ENCODE results near the gene CHST2.

Gene CHST2

DNA sequence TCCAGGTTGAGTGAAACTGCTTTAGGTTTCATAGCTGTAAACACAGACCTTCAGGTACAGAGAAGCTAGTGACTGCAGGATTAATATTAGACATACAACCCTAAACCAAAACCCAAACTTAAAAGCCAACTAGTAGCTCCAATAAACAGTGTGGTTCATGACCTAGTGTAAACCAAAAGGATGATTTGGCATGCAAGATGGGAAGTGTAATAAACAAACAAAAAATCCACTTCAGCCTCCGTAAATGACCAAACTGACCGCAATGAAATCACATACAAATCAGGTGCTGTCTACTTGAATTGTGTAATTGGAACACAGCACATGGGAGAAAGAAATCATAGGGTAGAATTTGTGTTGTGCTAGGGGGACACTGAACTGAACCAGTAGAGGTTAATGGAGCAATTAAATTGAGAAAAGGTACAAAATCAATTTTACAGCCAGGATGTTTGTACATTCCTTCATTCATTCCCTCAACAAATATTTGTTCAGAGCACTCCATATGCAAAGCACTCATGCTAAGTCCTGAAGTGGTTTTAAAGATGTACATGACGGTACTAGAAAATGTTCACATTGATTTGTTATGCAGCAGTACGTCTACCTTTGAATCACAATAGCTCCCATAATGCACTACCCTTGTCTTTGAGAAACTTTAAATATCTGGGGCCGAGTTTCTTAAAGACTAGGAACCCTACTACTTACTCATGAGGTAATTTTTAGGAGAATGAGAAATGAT is 21.4 kb upstream of the CHST2 start:
- ATAC-seq (no peak), DNase-seq (no peak)

GRCh38 chr3:143099210-143099609 is 20.4 kb upstream of the CHST2 start:
- DNase-seq (no peak), ATAC-seq (no peak)

DNA sequence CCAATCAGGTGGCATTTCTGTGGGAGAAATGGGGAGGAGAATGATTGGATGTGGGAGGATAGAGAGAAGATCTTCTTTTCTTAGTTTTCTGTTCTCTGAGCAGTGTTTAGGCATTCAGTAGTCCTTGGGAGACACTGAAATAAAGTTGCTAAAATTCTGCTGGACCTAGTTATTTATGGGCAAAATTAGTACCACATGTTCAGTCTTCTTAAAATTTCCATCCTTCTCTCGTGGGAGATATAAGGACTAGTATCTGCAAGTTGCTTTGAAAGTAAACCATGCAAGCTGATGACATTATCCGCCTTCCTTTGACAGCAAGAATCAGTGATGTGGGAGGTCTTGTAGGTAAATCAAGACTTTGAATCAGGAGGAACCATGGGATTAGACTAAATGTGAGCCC is 19.9 kb upstream of the CHST2 start:
- ATAC-seq (no peak), DNase-seq (no peak)

DNA sequence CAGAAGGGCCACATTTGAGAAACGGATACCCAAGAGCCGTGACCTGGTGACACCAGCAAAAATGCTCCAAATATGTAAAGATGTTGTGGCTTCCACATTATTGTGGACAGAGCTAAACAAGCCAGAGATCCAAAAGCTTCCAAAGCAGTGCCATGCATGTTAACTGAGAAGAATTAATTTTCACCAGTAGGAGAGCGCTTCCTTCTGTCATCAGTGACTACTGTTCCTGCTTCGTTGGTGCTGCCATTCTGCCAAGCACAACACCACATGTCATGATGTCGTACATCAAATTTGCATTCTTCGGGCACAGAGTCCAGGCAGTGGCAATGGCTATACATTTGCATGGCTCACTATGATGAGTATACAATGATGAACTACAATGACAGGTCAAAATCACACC is 19.1 kb upstream of the CHST2 start:
- DNase-seq = no peak
- no peak for ATAC-seq

GRCh38 chr3:143101792-143102381 is 17.7 kb upstream of the CHST2 start:
- ATAC-seq = no peak
- DNase-seq = no peak

DNA sequence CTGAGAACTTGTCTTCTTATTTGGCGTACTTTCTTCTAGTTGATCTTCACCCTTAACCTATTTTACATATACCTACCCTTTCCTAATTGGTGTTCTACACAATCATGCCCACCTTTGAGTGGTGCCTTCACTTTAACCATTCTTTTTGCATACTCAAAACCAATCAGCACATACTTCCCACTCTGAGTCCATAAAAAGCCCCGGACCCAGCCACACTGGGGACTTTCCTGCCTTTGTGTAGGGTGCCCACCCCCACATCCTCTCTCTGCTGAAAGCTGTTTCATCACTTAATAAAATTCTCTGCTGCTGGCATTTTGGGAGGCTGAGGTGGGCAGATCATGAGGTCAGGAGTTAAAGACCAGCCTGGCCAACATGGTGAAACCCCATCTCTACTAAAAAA is 15.9 kb upstream of the CHST2 start:
- peak; percentile 43 for ATAC-seq
- DNase-seq = no peak

DNA sequence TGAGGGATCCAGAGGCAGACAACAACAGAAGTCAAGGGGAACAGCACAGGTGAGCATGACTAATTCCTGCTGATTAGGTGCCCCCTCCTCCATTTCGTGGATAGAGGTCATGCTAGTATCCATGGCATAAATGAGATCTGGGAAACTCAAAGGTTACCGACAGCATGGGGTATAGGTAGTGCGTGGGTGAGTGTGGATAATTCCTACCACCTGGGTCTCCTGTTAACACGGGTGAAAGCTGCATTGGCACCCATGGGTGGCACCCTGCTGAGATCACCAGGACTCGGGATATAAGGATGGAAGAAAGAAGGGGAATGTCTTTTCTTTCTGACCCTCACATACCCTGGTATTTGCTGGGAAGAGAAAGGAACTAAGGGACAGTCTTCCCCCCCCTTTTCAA is 14.4 kb upstream of the CHST2 start:
- no peak for ATAC-seq
- no peak for DNase-seq

DNA sequence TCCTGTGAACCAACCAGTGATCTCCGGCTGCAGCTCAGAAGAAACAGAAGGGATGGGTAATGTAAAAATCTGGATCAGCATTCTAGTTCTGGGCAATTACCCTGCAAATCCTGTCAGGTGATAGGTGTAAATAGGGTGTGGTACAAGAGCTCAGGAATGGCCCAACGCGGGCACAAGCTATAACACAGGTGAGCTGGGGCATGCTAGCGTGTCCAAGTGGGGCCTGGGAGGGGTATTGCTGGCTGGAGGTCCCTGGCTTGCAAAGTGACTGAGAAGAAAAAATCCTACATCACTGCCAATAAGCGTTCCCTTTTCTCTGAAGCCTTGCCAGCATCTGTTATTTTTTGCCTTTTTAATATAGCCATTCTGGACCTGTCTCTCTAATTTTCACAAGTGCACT is 9.7 kb upstream of the CHST2 start:
- ATAC-seq = no peak
- DNase-seq = no peak

- ATAC-seq = no peak
- DNase-seq = no peak
Observed at GRCh38 chr3:143110371-143110770, 9.2 kb upstream of the CHST2 start.

DNA sequence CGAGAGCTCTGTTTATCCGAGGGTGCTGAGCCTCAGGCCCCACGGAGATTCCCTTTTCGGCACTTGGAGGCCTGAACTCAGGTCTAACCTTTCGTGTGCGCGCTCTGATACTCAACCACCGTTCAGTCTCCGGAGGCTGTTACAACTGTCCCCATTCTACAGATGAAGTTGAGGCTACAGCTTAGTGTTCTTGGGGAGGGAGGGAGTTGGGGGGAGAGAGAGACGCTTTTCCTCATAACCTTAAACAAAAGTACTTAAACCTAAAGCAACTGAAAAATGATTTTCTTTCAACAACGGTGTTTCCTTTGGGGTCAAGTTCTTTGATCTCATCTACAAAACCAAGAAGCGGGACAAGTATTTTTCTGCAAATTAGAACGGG is 952 bp upstream of the CHST2 start:
- DNase-seq (no peak), ATAC-seq (no peak)

DNA sequence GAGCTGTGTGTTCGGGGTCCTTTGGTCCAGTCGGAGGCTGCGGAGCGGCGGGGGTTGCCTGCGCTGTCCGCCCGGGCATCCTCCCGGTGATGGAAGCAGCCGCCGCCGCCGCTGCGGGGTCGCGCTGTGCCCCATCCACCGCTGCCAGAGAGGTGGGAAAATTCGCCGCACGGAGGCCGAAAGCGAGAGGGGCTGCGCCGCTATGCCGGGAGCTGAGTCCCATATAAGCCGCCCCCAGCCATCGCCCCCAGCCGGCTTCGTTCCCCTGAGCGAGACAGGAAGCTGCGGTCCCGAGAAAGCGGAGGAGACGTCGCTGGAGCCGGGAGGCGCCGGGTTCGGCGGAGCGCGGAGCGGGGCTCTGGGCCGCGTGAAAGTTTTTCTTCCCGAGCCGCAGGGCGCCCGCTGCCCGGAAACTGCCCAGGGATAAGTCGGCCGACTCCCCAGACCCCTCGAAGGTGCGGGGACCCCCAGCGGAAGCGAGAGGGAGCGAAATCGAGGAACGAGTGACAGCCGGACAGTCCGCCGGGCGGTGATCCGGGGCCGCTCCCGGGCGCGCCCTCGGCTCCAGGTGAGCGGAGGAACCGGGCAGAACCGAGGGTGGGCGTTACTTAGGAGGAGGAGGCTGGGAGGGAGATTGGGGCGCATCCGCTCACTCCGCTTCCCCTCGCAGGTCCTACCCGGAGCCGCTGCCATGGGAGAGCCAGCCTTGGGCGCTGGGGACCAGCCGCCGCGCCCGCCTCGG is 574 bp downstream of the CHST2 start:
- ATAC-seq (peak; percentile 7), DNase-seq (peak; percentile 53)

GRCh38 chr3:143120716-143121240 is 1.2 kb downstream of the CHST2 start:
- ATAC-seq = peak; percentile 39

GRCh38 chr3:143121241-143122088 is 1.9 kb downstream of the CHST2 start:
- DNase-seq (peak; percentile 85), ATAC-seq (peak; percentile 62)

More at GRCh38 chr3:143120716-143121240, 1.2 kb downstream of the CHST2 start:
- DNase-seq = peak; percentile 49

DNA sequence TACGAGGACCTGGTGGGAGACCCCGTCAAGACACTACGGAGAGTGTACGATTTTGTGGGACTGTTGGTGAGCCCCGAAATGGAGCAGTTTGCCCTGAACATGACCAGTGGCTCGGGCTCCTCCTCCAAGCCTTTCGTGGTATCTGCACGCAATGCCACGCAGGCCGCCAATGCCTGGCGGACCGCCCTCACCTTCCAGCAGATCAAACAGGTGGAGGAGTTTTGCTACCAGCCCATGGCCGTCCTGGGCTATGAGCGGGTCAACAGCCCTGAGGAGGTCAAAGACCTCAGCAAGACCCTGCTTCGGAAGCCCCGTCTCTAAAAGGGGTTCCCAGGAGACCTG is 2.5 kb downstream of the CHST2 start:
- DNase-seq (no peak), ATAC-seq (no peak)

DNA sequence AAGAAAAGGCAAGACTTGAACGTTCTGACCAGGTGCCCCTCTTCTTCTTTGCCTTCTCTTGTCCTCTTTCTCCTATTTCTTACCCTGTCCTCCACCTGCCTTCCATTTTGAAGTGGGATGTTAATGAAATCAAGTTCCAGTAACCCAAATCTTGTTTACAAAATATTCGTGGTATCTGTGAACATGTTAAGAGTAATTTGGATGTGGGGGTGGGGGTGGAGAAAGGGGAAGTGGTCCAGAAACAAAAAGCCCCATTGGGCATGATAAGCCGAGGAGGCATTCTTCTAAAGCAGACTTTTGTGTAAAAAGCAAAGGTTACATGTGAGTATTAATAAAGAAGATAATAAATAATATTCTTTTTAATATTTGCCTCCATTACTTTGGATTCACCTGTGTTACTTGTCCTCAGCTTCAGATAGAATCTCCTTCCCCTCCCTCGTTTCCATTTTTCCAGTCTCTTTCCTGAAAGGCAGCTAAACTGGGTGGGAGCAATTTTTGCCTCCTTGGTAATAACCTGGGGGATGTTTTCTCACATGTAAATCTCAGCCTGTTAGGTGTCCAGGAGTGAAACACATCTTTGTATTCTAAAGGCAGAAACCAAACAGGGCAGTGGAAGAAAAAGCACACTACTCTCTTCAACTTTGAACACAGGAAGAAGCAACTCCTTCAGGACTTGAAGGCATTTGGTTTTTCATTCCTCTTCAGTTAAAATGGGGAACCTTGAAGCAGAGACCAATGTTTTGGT is 3.2 kb downstream of the CHST2 start:
- ATAC-seq = no peak
- DNase-seq = no peak

GRCh38 chr3:143123353-143123984 is 3.9 kb downstream of the CHST2 start:
- DNase-seq (no peak), ATAC-seq (no peak)

DNA sequence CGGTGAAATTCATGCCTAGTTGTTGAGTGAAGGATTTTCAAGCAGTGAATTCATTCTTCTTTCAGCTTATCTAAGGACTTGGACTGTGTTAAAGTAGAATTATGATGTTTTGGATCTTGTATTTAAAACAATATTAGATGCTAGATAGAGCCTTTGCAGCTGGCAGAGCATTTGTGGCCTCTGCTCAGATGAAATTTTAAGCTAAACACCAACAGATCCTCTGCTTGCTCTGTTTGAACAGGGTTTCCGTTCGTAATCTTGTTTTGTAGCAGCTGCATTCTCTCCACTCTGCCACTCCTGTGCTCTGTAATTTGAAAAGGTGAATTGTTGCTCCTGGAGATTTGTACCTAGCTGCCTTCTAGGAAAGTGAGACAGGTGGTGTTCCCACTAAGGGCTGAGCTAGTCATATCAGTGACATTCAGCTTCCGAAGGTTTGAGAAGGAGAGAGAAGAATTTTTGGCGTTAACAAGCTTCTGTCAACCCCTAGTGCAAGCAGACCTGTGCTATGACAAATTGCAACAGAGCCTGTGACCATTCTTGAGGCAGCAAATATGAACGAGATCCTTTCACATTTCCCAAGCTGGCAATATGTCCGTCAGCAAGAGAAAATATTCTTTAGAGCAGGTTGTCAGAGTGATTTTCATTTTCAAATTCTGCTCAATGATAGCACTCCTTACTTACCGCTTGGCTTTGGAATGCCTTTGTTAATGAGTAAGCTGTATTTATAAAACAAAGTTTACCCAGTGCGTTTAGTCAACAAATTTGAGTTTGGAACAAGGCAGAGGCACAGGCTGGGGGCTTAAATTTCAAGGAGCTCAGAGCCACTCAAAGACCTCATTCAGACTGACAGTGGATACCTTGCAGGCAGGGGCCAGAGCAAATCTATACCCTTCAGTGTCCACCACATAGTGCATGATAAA is 5.3 kb downstream of the CHST2 start:
- ATAC-seq = no peak
- no peak for DNase-seq

DNA sequence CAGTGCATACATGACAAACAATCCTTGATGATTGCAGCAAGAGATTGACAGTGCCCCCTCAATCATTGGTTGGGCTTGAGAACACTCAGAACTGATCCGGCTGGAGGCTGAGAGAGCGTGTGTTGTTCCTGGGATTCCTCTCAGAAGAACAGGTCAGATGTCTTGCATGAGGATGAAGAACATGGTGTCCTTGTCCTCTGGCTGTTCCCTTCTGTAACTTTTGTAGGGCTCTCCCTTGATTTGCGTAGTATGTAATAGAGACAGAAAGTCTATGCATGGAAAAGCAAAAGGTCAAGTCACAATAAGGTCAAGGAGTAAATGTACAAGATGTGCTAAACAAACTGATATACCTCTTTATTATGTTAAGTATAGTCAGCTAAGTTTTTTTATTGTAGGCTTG is 8.2 kb downstream of the CHST2 start:
- no peak for ATAC-seq
- no peak for DNase-seq

- no peak for ATAC-seq
- no peak for DNase-seq
Observed at GRCh38 chr3:143128227-143128955, 8.8 kb downstream of the CHST2 start.
